GM19193 (cell line): Measurements from ENCODE around the gene ZNF438.

Experiments used
- POLR2A ChIP-seq: IDR thresholded peaks from 4 replicates; pipeline ENCODE4 v1.6.1; 2011; ENCODE audit not compliant: insufficient read depth, insufficient read length; ENCODE audit errors: extremely low read depth

Gene ZNF438

DNA sequence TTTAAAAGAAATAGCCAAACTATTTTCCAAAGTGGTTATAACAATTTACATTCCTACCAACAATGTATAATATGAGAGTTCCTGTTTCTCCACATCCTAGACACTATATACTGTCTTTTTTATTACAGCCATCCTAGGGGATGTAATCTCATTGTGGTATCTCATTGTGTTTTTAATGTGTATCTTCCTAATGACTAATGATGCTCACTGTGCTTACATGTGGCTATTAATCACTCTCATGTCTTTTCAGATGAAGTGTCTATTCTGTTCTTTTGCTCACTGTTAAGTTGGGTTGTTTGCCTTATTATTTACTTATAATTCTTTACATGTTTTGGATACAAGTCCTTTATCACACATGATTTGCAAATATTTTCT, 71.8 kb downstream of the ZNF438 start:
- TF ChIP-seq POLR2A: no peak

DNA sequence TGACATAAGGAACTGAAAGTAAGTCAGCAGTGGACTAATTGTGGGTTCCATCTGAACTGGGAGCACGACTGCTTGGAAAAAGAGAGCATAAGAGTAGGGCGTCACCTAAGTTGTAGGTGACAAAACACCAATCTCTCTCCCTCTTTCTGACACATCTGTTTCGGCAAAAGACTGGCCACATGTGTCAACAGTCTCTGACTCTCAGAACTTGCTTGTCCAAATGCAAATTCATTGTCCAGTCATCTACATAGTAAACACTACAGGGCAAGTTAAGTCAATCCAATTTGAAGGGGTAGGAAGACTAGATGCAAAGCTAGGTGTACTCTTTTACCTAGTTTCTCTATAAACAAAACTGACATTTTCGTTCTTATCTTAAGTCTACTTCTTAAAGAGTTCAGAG, 87.7 kb downstream of the ZNF438 start:
- no peak for TF ChIP-seq POLR2A

DNA sequence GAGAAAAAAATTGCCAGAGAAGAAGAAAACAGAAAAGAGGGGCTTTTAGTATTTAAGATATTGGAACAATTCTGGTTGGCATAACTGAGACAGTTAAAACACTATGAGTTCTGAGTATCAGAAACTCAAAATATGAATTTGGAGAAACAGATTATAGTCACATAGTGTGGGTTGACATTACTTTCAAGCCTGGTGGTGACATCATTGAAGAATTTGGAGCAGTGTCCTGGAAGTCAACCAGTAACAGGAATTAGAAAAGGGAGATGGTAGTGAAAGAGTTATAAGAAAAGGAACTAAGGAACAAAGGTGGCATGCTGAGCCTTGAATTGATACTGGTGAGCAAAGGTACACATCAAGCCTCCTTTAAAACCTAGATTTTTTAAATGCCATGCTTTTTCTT, 88.2 kb downstream of the ZNF438 start:
- no peak for TF ChIP-seq POLR2A

GRCh38 chr10:30940256-30940655, 91.4 kb downstream of the ZNF438 start:
- no peak for TF ChIP-seq POLR2A

GRCh38 chr10:30939643-30940251, 91.9 kb downstream of the ZNF438 start:
- TF ChIP-seq POLR2A: no peak

DNA sequence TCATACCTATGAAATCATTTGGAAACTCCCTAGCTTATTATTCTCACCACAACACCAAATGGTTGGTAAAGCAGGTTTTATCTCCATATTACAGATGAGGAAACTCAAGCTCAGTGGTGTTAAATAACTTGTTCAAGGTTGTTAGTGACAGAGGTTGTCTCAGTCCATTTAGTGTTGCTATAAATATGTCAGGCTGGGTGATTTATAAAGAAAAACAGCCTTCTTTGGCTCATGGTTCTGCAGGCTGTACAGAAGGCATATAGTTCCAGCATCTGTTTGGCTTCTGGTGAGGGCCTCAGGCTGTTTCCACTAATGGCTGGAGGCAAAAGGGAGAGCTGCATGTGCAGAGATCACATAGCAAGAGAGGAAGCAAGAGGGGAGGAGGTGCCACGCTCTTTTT, 96.6 kb downstream of the ZNF438 start:
- TF ChIP-seq POLR2A: no peak

- TF ChIP-seq POLR2A: no peak
Measured at GRCh38 chr10:30931094-30931493, 100.6 kb downstream of the ZNF438 start.

- no peak for TF ChIP-seq POLR2A
Measured at GRCh38 chr10:30929901-30930520, 101.7 kb downstream of the ZNF438 start.

DNA sequence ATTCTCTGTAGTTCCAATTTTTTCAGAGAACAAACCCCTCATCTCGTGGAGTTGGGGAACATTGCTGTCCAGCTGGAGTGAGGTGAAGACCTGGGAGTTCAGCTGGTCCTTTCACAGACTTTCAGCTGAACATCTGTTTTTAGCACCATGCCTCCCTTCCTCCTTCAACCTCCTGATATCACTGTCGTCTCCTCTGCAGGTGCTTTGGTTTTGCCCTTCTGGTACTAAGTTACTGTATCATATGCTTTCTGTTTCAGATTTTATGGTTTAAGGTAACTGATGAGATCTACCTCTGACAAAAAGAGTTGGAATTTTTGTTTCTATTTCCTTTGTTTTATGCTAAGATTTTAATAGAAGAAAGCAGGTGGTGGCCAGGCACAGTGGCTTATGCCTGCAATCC, 102.9 kb downstream of the ZNF438 start:
- TF ChIP-seq POLR2A: no peak

- no peak for TF ChIP-seq POLR2A
Measured at GRCh38 chr10:30918651-30919050, 113.0 kb downstream of the ZNF438 start.

- TF ChIP-seq POLR2A: no peak
Measured at GRCh38 chr10:30917789-30918188, 113.9 kb downstream of the ZNF438 start.

- TF ChIP-seq POLR2A: no peak
Measured at GRCh38 chr10:30917067-30917466, 114.6 kb downstream of the ZNF438 start.

DNA sequence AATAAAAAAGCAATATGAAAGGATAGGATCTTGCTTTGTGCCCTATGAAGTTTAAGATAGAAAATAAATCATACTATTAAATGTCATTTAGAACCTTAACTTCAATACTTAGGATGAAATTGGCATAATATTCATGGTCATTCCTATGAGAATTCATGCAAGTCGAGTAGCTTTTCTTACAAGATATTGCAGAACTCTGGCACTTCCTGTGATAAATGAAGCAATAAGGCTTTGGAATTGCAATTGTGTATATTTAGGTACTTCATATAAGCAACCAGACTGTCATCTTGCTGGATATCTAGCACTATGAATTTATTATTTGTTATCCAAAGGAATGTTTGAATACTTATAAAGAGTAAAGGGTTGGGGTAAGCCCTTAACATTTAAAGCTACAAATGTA, 116.5 kb downstream of the ZNF438 start:
- no peak for TF ChIP-seq POLR2A

DNA sequence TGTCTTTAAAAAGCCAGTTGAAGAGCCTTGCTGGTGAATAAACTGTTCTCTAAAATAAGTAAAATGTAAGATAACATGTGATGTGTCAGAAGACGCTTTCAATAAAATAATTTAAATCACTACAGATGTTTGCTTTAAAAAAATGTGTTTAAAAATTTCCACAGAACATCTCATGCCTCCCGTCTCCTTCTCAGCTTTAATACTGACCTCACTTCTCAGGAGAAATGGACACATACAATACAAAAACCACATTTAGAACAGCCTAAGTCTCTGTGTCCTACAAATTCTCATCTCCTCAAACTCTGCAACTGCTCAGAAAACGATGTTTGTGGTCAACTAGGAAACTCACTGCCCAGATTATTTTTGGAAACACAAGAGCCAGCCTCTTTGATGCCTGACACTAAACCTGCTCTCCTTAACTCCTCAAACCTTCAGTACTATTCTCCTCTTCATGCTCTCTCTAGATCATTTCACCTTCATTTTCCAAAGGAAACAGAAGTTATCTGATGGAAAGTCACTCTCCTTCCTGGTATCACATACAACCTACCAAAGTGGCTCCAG, 120.3 kb downstream of the ZNF438 start:
- TF ChIP-seq POLR2A: no peak

DNA sequence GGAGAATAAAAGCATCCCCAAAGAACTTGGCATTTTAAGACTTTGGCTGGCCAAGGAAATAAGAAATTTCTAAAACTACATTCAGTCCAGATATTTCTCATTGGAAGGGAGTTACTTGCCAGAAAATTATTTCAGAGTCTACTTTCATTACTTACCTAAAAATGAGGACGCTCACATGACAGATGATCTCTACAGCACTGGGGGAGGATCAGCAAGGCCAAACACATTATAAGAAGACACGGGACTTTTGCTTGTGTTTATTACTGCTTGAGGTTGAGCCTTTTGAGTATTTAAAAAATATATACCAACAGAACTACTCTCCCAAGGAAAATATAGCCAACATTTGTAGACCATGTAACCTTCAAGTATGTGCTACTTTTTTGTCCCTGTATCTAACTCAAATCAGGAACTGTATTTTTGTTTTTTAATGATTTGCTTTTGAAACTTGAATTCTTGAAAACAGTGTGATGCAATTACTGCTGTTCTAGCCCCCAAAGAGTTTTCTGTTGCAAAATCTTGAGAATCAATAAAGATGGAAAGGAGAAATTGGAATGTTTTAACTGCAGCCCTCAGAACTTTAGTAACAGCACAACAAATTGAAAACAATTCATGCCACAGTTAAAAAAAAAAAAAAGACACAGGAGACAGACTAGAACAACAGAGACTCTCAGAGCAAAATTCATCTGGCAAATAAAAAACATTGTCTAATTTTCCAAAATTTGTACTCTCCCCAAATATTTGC, 128.1 kb downstream of the ZNF438 start:
- no peak for TF ChIP-seq POLR2A

DNA sequence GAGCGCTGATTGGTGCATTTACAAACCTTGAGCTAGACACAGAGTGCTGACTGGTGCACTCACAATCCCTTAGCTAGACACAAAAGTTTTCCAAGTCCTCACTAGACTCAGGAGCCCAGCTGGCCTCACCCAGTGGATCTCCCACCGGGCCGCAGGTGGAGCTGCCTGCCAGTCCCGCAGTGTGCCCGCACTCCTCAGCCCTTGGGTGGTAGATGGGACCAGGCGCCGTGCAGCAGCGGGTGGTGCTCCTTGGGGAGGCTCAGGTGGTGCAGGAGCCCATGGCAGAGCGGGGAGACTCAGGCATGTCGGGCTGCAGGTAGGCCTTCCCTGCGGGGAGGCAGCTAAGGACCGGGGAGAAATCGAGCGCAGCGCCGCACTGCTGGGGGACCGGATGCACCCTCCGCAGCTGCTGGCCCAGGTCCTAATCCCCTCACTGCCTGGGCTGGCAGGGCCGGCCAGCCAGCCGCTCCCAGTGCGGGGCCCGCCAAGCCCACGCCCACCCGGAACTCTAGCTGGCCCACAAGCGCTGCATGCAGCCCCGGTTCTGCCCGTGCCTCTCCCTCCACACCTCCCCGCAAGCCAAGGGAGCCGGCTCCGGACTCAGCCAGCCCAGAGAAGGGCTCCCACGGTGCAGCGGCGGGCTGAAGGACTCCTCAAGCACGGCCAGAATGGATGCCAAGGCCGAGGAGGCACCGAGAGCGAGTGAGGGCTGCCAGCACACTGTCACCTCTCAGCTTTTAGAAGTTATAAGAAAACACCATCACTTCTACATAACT, 128.9 kb downstream of the ZNF438 start:
- TF ChIP-seq POLR2A: no peak

- no peak for TF ChIP-seq POLR2A
Measured at GRCh38 chr10:30898964-30899363, 132.7 kb downstream of the ZNF438 start.
